ENCODE data around the gene TIMP1. TPM values are rescaled to one million over a fixed set of nuclear protein-coding genes. Genes with fewer than 3 reads are reported as not detected.
A peak's percentile ranks its signal among the peaks of the same experiment; 100 is the strongest.

TIMP1 gene
- total and polyA plus RNA-seq, 9 donors, result 97.6 to 169 (median 135) TPM

DNA sequence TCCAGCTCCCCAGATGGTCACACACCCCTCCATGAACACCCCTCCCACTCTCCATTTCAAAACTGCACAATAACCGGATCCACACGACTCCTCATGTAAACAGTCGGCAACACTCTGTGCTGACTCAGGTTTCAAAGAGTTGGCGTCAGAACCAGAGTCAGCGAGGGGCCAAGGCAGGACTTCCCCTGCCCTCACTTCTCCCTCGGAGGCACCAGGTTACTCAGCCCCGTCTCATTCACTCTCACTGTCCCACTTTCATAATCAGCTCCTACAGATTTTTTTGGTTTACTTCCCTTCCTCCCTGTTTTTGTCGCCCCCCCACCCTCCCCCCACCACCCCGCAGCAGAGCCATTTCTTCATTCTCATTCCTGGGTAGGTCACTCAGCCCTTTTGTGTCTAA is 2.7 kb upstream of the TIMP1 start:
- Histone ChIP-seq H3K4me3 (ENCODE audit: low read length) (no peak overlapping the region), H3K4me1 (ENCODE audit: control insufficient read depth, insufficient read depth, low read length) (peaks cover 16% of the 10 kb centered on the region), H3K36me3 (ENCODE audit: control insufficient read depth, insufficient read depth, low read length) (no peaks in the 10 kb centered on the region), H3K27ac (ENCODE audit: low read length) (no peak overlapping the region), H3K27me3 (ENCODE audit: control insufficient read depth, insufficient read depth, low read length) (peaks cover 5% of the 10 kb centered on the region), H3K9me3 (replicated peaks; ENCODE audit: control insufficient read depth, low read depth, low read length) (no peaks in the 10 kb centered on the region)
- DNase-seq, result peak; percentile 41
- 77% methylated on average over 6 of the region's 9 CpGs for WGBS (ENCODE audit: insufficient coverage)

DNA sequence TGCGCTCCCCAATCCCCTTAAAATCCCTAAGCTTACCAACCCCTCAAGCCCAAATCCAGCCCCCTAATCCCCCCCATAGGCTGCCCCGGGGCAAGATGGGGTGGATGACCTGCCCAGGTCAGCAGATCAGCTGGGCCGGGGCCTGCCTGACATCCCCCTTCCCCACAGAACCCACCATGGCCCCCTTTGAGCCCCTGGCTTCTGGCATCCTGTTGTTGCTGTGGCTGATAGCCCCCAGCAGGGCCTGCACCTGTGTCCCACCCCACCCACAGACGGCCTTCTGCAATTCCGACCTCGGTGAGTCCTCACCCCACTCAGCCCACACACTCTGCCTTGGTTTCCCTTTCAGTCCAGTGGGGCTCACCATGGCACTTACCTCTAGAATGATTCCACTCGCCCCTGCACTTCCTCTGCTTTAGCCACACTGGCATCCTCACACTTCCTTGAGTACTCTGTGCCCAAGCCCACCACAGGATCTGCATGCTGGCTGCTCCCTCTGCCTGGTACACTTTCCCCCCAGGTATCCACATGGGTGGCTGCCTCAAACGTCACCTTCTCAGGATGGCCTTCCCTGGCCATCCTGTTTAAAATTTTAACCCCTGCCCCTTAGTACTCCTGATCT is 1.1 kb downstream of the TIMP1 start:
- peak overlapping the region; percentile 67 for H3K4me3 ChIP-seq (ENCODE audit: low read length)
- H3K36me3 ChIP-seq (ENCODE audit: control insufficient read depth, insufficient read depth, low read length), result peaks cover 11% of the 10 kb centered on the region
- no peaks in the 10 kb centered on the region for H3K9me3 ChIP-seq (replicated peaks; ENCODE audit: control insufficient read depth, low read depth, low read length)
- peak; percentile 4 for DNase-seq
- H3K27ac ChIP-seq (ENCODE audit: low read length), result peak overlapping the region; percentile 92
- WGBS (ENCODE audit: insufficient coverage), result 40% methylated on average over 7 of the region's 8 CpGs
- peaks cover 5% of the 10 kb centered on the region for H3K27me3 ChIP-seq (ENCODE audit: control insufficient read depth, insufficient read depth, low read length)
- H3K4me1 ChIP-seq (ENCODE audit: control insufficient read depth, insufficient read depth, low read length), result peaks cover 15% of the 10 kb centered on the region

DNA sequence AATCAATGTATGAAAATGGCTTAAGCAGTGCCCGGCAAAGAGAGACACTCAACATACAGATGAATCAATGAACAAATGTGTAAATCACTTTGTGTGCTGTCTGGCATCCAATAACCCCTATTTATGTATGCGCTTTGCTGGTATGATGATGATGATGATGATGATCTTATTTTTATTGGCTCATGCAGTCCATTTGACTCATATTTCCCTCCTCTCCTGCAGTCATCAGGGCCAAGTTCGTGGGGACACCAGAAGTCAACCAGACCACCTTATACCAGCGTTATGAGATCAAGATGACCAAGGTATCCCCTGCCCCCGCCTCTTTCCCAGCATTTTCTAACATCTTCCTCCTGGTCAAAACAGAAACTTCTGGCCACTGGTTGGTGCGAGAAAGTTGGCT is 2.5 kb downstream of the TIMP1 start:
- WGBS (ENCODE audit: insufficient coverage), result no CpG with 5 or more reads among the region's 6 CpGs
- DNase-seq, result peak; percentile 7
- Histone ChIP-seq H3K9me3 (replicated peaks; ENCODE audit: control insufficient read depth, low read depth, low read length) (no peaks in the 10 kb centered on the region), H3K36me3 (ENCODE audit: control insufficient read depth, insufficient read depth, low read length) (peaks cover 11% of the 10 kb centered on the region), H3K27me3 (ENCODE audit: control insufficient read depth, insufficient read depth, low read length) (peaks cover 3% of the 10 kb centered on the region), H3K4me3 (ENCODE audit: low read length) (no peak overlapping the region), H3K4me1 (ENCODE audit: control insufficient read depth, insufficient read depth, low read length) (peaks cover 11% of the 10 kb centered on the region), H3K27ac (ENCODE audit: low read length) (no peak overlapping the region)

DNA sequence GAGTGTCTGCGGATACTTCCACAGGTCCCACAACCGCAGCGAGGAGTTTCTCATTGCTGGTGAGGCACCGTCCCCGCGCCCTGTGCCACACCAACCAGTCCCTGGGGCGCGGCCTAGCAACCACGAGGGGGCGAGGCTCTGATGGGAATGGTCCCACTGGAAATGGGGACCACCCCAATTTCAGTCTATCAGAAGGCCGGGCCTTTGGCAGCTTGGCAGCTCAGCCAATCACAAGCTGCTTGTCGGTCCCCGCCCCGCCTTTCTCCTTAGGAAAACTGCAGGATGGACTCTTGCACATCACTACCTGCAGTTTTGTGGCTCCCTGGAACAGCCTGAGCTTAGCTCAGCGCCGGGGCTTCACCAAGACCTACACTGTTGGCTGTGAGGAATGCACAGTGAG is 3.0 kb downstream of the TIMP1 start:
- peaks cover 3% of the 10 kb centered on the region for H3K27me3 ChIP-seq (ENCODE audit: control insufficient read depth, insufficient read depth, low read length)
- H3K9me3 ChIP-seq (replicated peaks; ENCODE audit: control insufficient read depth, low read depth, low read length), result no peaks in the 10 kb centered on the region
- peaks cover 11% of the 10 kb centered on the region for H3K36me3 ChIP-seq (ENCODE audit: control insufficient read depth, insufficient read depth, low read length)
- no peak for DNase-seq
- H3K4me1 ChIP-seq (ENCODE audit: control insufficient read depth, insufficient read depth, low read length), result peaks cover 11% of the 10 kb centered on the region
- H3K4me3 ChIP-seq (ENCODE audit: low read length), result no peak overlapping the region
- H3K27ac ChIP-seq (ENCODE audit: low read length), result no peak overlapping the region
- 59% methylated on average over 14 of the region's 16 CpGs for WGBS (ENCODE audit: insufficient coverage)

DNA sequence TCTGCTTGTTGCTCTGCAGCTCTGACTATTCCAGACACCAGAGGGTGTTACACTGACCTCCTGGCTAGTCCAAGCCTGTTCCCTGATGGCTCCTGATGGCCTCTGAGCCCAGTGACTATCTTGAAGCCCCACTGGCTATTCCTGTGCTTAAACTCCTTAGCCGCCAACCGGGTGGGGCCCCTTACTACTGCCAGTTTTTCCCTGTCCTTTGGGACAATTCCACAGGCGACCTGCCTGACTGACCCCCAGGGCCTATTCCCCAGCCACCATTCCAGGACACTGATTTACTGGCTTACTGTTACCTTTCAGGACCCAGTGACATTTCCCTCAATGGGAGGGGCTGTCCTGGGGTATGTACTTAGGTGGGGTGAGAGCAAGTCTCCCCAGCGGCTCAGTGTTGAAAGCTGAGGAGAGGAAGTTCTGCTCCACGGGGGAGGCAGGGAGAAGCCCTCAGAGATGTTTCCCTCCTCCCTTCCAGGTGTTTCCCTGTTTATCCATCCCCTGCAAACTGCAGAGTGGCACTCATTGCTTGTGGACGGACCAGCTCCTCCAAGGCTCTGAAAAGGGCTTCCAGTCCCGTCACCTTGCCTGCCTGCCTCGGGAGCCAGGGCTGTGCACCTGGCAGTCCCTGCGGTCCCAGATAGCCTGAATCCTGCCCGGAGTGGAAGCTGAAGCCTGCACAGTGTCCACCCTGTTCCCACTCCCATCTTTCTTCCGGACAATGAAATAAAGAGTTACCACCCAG is 4.0 kb downstream of the TIMP1 start:
- H3K27me3 ChIP-seq (ENCODE audit: control insufficient read depth, insufficient read depth, low read length), result peaks cover 3% of the 10 kb centered on the region
- WGBS (ENCODE audit: insufficient coverage), result 75% methylated on average over 6 of the region's 11 CpGs
- no peak overlapping the region for H3K4me3 ChIP-seq (ENCODE audit: low read length)
- H3K4me1 ChIP-seq (ENCODE audit: control insufficient read depth, insufficient read depth, low read length), result peaks cover 11% of the 10 kb centered on the region
- H3K27ac ChIP-seq (ENCODE audit: low read length), result no peak overlapping the region
- no peaks in the 10 kb centered on the region for H3K9me3 ChIP-seq (replicated peaks; ENCODE audit: control insufficient read depth, low read depth, low read length)
- H3K36me3 ChIP-seq (ENCODE audit: control insufficient read depth, insufficient read depth, low read length), result peaks cover 11% of the 10 kb centered on the region
- DNase-seq, result no peak

DNA sequence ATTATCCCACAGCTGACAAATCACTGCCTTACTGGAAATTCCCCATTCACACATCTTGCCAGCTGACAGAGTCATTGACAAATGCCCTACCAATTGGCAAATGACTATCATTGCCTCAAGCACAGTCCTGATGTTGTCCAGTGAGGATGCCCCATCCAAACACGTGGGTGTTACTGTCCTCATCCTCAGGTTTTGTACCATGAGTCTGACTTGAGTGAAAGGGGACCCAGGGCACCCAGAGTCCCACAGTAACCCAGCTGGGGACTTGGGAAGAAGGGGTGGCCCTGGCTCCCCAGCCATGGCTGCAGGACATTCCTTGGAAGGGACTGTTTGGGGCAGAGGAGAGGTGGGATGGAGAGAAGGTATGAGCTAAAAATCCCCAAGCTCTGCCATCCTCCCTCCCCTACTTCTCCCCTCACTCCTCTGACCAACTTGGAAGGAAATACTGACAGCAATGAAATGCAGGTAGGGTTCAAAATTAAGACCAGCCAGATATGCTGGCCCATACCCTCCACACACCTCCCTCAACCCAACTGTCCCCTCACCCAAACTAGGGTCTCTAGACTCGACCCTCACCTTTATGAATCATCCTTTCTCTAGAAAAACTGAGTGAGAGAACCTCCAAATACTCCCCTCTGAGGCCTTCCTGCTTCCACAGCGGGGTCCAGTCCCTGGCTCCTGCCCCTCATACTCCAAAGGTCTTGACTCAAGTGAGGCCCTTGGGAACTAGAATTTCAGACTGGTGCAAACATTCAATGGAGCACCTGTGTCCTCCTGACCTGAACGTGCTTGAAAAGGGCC is 5.1 kb downstream of the TIMP1 start:
- 42% methylated on average over 4 of the region's 4 CpGs for WGBS (ENCODE audit: insufficient coverage)
- H3K36me3 ChIP-seq (ENCODE audit: control insufficient read depth, insufficient read depth, low read length), result peaks cover 11% of the 10 kb centered on the region
- H3K9me3 ChIP-seq (replicated peaks; ENCODE audit: control insufficient read depth, low read depth, low read length), result no peaks in the 10 kb centered on the region
- no peak for DNase-seq
- no peak overlapping the region for H3K27ac ChIP-seq (ENCODE audit: low read length)
- no peak overlapping the region for H3K4me3 ChIP-seq (ENCODE audit: low read length)
- peaks cover 6% of the 10 kb centered on the region for H3K4me1 ChIP-seq (ENCODE audit: control insufficient read depth, insufficient read depth, low read length)
- peaks cover 2% of the 10 kb centered on the region for H3K27me3 ChIP-seq (ENCODE audit: control insufficient read depth, insufficient read depth, low read length)

DNA sequence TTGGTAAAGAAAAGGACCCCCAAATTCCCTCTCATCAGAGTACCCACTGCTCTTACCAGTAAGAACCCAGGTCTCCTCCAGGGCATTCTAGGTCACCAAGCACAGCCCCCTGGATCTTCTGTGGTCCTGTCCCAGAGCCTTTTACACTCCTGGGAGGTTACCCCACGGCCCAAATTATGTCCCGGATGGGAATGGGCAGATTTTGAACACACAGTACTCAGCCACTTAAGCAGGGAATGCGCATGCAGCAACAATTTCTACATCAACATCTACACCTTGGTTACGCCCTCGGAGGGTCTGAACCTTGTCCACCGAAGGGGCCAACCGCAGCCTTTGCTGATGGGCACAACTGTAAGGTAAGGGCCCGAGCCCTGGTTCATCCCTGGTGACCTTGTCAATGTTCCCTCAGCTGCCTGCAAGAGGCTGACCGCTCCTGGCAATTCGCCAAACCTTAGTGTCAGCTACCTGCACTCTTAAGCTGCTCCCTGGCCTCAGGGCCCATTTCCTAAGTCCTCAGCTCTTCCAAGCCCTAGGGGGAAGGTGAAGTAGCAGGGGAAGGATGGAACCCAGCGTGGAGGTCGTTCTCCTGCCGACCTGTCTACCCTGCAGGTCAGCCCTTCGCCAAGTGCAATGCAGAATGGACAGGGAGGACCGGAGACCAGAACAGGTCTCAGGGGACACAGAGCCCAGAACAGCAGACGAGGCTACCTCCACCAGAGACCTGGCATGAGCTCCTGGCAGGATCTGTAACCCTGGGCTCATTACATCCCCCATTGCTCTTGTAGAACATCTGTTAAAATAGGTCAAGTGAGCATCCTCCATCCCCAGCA is 5.9 kb downstream of the TIMP1 start:
- 81% methylated on average over 12 of the region's 16 CpGs for WGBS (ENCODE audit: insufficient coverage)
- no peak overlapping the region for H3K4me3 ChIP-seq (ENCODE audit: low read length)
- no peaks in the 10 kb centered on the region for H3K27me3 ChIP-seq (ENCODE audit: control insufficient read depth, insufficient read depth, low read length)
- no peaks in the 10 kb centered on the region for H3K9me3 ChIP-seq (replicated peaks; ENCODE audit: control insufficient read depth, low read depth, low read length)
- H3K27ac ChIP-seq (ENCODE audit: low read length), result no peak overlapping the region
- H3K36me3 ChIP-seq (ENCODE audit: control insufficient read depth, insufficient read depth, low read length), result peaks cover 11% of the 10 kb centered on the region
- DNase-seq, result peak; percentile 5
- peaks cover 5% of the 10 kb centered on the region for H3K4me1 ChIP-seq (ENCODE audit: control insufficient read depth, insufficient read depth, low read length)

DNA sequence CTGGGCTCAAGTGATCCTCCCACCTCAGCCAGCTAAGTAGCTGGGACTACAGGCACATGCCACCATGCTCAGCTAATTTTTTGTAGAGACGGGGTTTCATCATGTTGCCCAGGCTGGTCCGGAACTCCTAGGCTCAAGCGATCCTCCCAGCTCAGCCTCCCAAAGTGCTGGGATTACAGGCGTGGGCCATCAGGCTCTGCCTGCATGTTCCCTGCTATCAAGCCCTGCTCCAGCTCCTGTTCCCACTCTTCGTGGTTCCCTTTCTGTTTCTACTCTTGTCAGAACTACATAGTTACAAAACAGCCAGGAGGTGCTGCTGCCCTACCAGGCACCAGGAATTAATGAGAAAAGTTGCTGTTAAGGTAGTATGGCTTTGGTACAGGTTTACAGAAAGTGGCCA is 8.7 kb downstream of the TIMP1 start:
- no peak overlapping the region for H3K27ac ChIP-seq (ENCODE audit: low read length)
- no peaks in the 10 kb centered on the region for H3K27me3 ChIP-seq (ENCODE audit: control insufficient read depth, insufficient read depth, low read length)
- H3K36me3 ChIP-seq (ENCODE audit: control insufficient read depth, insufficient read depth, low read length), result peaks cover 6% of the 10 kb centered on the region
- H3K4me3 ChIP-seq (ENCODE audit: low read length), result no peak overlapping the region
- H3K4me1 ChIP-seq (ENCODE audit: control insufficient read depth, insufficient read depth, low read length), result no peaks in the 10 kb centered on the region
- 73% methylated on average over 4 of the region's 5 CpGs for WGBS (ENCODE audit: insufficient coverage)
- peaks cover under 1% of the 10 kb centered on the region for H3K9me3 ChIP-seq (replicated peaks; ENCODE audit: control insufficient read depth, low read depth, low read length)
- no peak for DNase-seq

DNA sequence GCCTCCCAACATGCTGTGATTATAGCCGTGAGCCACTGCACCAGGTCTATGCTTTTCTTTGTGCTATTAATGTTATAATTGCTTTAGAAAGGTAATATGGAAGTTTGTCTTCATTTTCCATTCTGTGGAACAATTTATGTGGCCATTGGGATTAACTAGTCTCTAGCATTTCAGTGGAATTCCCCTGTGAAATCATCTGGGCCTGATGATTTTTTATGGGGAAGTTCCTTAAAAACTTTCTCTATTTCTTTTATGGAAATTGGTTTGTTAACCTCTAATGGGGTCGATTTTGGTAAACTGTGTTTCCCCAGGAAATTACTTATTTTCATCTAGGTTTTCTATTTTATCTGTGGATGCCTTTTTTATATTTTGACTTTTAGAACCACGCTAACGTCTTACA is 11.3 kb downstream of the TIMP1 start:
- Histone ChIP-seq H3K4me3 (ENCODE audit: low read length) (no peak overlapping the region), H3K27me3 (ENCODE audit: control insufficient read depth, insufficient read depth, low read length) (no peaks in the 10 kb centered on the region), H3K36me3 (ENCODE audit: control insufficient read depth, insufficient read depth, low read length) (no peaks in the 10 kb centered on the region), H3K9me3 (replicated peaks; ENCODE audit: control insufficient read depth, low read depth, low read length) (peaks cover 6% of the 10 kb centered on the region), H3K27ac (ENCODE audit: low read length) (no peak overlapping the region), H3K4me1 (ENCODE audit: control insufficient read depth, insufficient read depth, low read length) (no peaks in the 10 kb centered on the region)
- no peak for DNase-seq
- no CpG with 5 or more reads among the region's 4 CpGs for WGBS (ENCODE audit: insufficient coverage)

Data from muscle of leg (tissue), 11 donors.